ENCODE results near the gene RFT1. TPM values are rescaled to one million over a fixed set of nuclear protein-coding genes. Genes with fewer than 3 reads are reported as not detected.

RFT1 gene
- total and polyA plus RNA-seq, 2 of the 13 experiments (the other 11 are each of a cell fraction or from before 2014, with no cell fraction given), result 23.2 to 37.0 TPM

GRCh38 chr3:53160660-53161449 is 30.6 kb upstream of the RFT1 start, which contains the start of gene PRKCD (continued):
- TF ChIP-seq FOXO4 (CRISPR knock-in tag; conservative IDR thresholded peaks at IDR 0.05) (no peak), MAFG (CRISPR knock-in tag; IDR thresholded peaks at IDR 0.05) (no peak), STAT5B (CRISPR knock-in tag; IDR thresholded peaks at IDR 0.05) (no peak), MTA3 (CRISPR knock-in tag; IDR thresholded peaks at IDR 0.05) (no peak), RFX3 (CRISPR knock-in tag; IDR thresholded peaks at IDR 0.05) (no peak), KLF12 (CRISPR knock-in tag; IDR thresholded peaks at IDR 0.05; ENCODE audit: borderline replicate concordance) (no peak), TBP (CRISPR knock-in tag; IDR thresholded peaks at IDR 0.05) (no peak), ZNF18 (CRISPR knock-in tag; IDR thresholded peaks at IDR 0.05; ENCODE audit: insufficient replicate concordance) (no peak), HNRNPL (IDR thresholded peaks at IDR 0.05; ENCODE audit: low read depth, low read length) (0 out of 2 replicates have a peak, but pooled peaks have one; percentile 46), NFKB2 (CRISPR knock-in tag; IDR thresholded peaks at IDR 0.05; ENCODE audit: borderline replicate concordance) (peak; percentile 55; the same call in 1 of the 2 replicates), ARHGAP35 (CRISPR knock-in tag; IDR thresholded peaks at IDR 0.05; ENCODE audit: borderline replicate concordance) (peak; percentile 73; the same call in 1 of the 2 replicates), ZNF343 (CRISPR knock-in tag; IDR thresholded peaks at IDR 0.05) (no peak), USF2 (IDR thresholded peaks at IDR 0.05; ENCODE audit: low read depth, low read length) (no peak), USF2 (CRISPR knock-in tag; IDR thresholded peaks at IDR 0.05; ENCODE audit: borderline replicate concordance) (no peak; the same call in 1 of the 2 replicates), POGK (CRISPR knock-in tag; conservative IDR thresholded peaks at IDR 0.05) (no peak), ZNF138 (CRISPR knock-in tag; IDR thresholded peaks at IDR 0.05; ENCODE audit: low read depth) (no peak), ZNF3 (CRISPR knock-in tag; IDR thresholded peaks at IDR 0.05) (no peak), PHF8 (CRISPR knock-in tag; IDR thresholded peaks at IDR 0.05) (peak; percentile 77), SMAD9 (CRISPR knock-in tag; IDR thresholded peaks at IDR 0.05) (no peak), ZNF724P (CRISPR knock-in tag; IDR thresholded peaks at IDR 0.05; ENCODE audit: borderline replicate concordance) (no peak), BORCS8-MEF2B (CRISPR knock-in tag; IDR thresholded peaks at IDR 0.05) (no peak), ZNF569 (CRISPR knock-in tag; IDR thresholded peaks at IDR 0.05; ENCODE audit: borderline replicate concordance) (no peak), ZNF232 (CRISPR knock-in tag; IDR thresholded peaks at IDR 0.05; ENCODE audit: borderline replicate concordance) (no peak), ZNF468 (CRISPR knock-in tag; IDR thresholded peaks at IDR 0.05) (no peak)
